ENCODE measurements around the gene ARID3A.

DNA sequence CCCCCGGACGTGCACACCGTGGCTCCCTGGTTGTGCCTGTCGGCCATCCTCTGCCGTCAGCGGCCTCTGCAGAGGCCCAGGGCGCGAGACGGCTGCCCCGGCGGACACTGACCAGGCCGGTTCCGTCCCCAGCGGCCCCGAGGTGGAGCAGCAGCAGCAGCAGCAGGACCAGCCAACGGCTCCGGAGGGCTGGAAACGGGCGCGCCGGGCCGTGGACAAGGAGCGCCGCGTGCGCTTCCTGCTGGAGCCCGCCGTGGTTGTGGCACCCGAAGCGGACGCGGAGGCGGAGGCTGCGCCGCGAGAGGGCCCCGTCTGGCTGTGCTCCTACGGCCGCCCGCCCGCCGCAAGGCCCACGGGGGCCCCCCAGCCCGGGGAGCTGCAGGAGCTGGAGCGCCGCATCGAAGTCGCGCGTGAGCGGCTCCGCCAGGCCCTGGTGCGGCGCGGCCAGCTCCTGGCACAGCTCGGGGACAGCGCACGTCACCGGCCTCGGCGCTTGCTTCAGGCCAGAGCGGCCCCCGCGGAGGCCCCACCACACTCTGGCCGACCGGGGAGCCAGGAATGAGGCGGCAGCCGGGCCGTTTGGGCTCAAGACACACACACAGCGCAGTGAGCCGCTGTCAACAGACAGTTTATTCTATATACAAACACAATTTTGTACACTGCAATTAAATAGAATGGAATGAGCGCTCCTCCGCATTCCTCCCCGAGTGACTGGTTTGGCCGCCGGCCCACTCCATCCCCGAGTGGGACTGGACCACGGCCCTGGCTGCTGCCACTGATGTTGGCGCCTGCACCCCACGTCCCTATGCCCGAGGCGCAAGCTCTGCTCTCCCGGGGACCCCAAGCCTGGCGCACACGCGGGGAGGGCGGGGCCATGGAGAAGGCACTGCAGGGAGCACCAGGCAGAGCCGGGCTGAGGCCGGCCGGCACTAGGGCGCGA is 83.5 kb downstream of the ARID3A start:
- TF ChIP-seq, protein P1, sequence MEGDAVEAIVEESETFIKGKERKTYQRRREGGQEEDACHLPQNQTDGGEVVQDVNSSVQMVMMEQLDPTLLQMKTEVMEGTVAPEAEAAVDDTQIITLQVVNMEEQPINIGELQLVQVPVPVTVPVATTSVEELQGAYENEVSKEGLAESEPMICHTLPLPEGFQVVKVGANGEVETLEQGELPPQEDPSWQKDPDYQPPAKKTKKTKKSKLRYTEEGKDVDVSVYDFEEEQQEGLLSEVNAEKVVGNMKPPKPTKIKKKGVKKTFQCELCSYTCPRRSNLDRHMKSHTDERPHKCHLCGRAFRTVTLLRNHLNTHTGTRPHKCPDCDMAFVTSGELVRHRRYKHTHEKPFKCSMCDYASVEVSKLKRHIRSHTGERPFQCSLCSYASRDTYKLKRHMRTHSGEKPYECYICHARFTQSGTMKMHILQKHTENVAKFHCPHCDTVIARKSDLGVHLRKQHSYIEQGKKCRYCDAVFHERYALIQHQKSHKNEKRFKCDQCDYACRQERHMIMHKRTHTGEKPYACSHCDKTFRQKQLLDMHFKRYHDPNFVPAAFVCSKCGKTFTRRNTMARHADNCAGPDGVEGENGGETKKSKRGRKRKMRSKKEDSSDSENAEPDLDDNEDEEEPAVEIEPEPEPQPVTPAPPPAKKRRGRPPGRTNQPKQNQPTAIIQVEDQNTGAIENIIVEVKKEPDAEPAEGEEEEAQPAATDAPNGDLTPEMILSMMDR (IDR thresholded peaks at IDR 0.05; ENCODE audit: control extremely low read depth in 1 of 3, insufficient read depth in 1 of 3, low read depth in 1 of 3, low read length in 3 of 3): no peak
- TF ChIP-seq GABPA (IDR thresholded peaks at IDR 0.05; ENCODE audit: borderline replicate concordance, insufficient read depth, low read length): peak; percentile 1; the same call in 1 of the 2 replicates
- TF ChIP-seq SIN3A (conservative IDR thresholded peaks at IDR 0.05 in 1 of 2, IDR thresholded peaks at IDR 0.05 in 1 of 2; ENCODE audit: low read depth in 1 of 2, low read length in 2 of 2): no peak
- no peak for TF ChIP-seq POLR2A (IDR thresholded peaks at IDR 0.05; ENCODE audit: control extremely low read depth in 1 of 2, low read depth in 2 of 2, low read length in 2 of 2)
- no peak for TF ChIP-seq BCL11A (IDR thresholded peaks at IDR 0.05; ENCODE audit: low read depth in 2 of 2, low read length in 2 of 2)
- TF ChIP-seq NANOG (IDR thresholded peaks at IDR 0.05; ENCODE audit: insufficient read depth, low read depth, low read length, poor library complexity, severe bottlenecking): no peak
- no peak for TF ChIP-seq TAF1 (IDR thresholded peaks at IDR 0.05; ENCODE audit: low read depth, low read length)
- no peak for TF ChIP-seq CEBPB (IDR thresholded peaks at IDR 0.05; ENCODE audit: low read depth, low read length)
- no peak for TF ChIP-seq RNF2 (IDR thresholded peaks at IDR 0.05; ENCODE audit: borderline replicate concordance, low read depth, low read length, missing control alignments, poor library complexity, severe bottlenecking)
